ENCODE results near the gene NCOR2. TPM values are rescaled to one million over a fixed set of nuclear protein-coding genes. Genes with fewer than 3 reads are reported as not detected.

The NCOR2 gene
- total RNA-seq, 6 experiments from 2014 or later = 38.1 to 87.5 (median 45.0) TPM

DNA sequence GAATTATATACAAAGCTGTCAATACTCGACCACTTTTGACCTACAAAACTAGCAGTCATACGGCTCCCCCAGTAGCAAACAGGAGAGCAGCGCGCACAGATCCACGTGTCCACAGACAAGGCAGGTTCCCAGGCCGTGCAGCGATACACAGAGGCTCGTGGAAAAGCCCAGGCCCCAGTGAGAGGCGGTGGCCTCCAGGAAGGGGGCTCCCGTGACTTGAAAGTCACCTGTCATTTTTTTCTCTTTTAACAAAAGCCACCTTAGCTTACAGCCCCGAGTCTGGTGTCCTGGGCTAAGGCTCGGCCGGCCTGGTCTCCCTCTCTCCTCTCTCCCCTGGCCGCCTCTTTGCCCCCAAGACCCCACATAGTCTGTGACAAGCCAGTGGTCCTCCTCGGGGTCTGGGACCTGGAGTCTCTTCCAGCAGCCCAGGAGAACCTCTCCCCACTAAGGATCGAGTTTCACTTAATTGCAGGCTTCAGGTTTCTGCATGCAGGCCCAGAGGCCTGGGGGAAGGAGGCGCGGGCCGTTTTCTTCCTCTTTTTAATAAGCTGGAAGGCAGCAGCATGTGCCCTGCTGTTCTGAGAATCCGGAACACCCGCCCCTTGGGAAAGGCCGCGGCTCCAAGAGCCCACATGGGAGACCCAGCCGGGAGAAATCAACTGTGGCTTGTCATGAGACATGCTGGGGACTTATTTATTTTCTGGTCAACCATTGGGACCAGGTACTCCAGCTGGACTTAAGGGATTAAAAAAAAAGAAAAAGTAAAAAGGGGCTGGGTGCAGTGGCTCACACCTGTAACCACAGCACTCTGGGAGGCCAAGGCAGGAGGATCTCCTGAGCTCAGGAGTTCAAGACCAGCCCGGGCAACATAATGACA, 15.9 kb downstream of the NCOR2 start:
- Histone ChIP-seq H3K9me3 (no peaks in the 10 kb centered on the region), H3K27me3 (no peaks in the 10 kb centered on the region), H3K27ac (no peak overlapping the region), H3K36me3 (no peaks in the 10 kb centered on the region), H3K4me1 (peaks cover 0 to 10% (median 3%) of the 10 kb centered on the region in 4 donors), H3K4me3 (no peak overlapping the region)
- peak in 3 of 4 donors; percentile 29 to 63 (median 32) for ATAC-seq
- intact Hi-C loops (cut with DNase I) = no loop called here
- DNase-seq = peak in 1 of 3 donors; percentile 60
- 53% methylated on average over 8 of the region's 25 CpGs for WGBS (ENCODE audit: insufficient coverage, low coverage, low lambda C conversion rate, missing lambda C conversion rate)
- no peak for TF ChIP-seq POLR2A (IDR thresholded peaks at IDR 0.05)
- TF ChIP-seq, protein P1, sequence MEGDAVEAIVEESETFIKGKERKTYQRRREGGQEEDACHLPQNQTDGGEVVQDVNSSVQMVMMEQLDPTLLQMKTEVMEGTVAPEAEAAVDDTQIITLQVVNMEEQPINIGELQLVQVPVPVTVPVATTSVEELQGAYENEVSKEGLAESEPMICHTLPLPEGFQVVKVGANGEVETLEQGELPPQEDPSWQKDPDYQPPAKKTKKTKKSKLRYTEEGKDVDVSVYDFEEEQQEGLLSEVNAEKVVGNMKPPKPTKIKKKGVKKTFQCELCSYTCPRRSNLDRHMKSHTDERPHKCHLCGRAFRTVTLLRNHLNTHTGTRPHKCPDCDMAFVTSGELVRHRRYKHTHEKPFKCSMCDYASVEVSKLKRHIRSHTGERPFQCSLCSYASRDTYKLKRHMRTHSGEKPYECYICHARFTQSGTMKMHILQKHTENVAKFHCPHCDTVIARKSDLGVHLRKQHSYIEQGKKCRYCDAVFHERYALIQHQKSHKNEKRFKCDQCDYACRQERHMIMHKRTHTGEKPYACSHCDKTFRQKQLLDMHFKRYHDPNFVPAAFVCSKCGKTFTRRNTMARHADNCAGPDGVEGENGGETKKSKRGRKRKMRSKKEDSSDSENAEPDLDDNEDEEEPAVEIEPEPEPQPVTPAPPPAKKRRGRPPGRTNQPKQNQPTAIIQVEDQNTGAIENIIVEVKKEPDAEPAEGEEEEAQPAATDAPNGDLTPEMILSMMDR (IDR thresholded peaks at IDR 0.05) = no peak

DNA sequence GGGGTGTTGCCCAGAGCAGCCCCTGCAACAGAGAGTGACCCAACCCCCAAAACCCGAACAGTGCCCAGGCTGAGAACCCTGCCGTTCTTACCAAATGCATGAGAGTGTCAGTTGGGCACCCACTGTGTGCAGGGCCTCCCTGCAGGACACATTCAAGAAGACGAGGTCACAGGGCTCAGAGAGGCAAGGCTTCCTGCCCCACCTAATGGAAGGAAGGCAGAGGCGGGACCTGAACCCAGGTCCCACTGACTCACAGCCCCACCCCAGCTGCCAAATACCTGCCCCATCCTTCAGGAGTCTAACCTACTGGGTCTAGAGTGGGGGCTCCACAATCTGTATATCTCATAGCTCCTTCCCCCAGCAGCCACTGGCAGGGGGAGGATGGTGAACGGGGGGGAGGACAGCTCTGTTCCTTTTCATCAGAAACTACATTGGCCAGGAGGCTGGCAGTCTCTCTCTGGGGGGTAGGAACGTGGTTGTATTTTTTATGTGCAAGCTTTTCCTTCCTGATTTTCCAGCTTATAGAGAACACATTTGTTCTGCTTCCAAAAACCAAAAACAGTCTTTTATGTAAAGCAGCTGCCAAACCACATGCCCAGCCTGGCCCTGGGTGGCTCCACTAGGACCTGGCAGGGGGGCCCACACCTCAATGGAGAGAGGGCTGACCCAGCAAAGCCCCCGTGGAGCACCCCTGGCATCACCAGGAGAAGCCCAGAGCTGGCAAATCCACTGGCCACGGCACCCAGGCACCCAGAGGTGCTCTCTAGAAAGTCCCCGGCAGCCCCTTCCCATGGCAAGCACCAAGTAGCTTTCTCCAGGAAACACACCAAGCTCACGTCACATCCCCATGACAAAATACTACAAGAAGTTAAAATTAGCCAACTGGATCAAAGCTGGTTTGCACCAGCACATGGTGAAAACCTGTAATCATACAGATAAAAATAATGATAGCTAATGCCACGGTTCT, 17.0 kb downstream of the NCOR2 start:
- ATAC-seq (peak in 1 of 4 donors; percentile 7), DNase-seq (no peak)
- Histone ChIP-seq H3K27ac (no peak overlapping the region), H3K9me3 (no peaks in the 10 kb centered on the region), H3K4me3 (no peak overlapping the region), H3K36me3 (no peaks in the 10 kb centered on the region), H3K4me1 (peaks cover 0 to 10% (median 3%) of the 10 kb centered on the region in 4 donors), H3K27me3 (no peaks in the 10 kb centered on the region)
- TF ChIP-seq, protein P1 (IDR thresholded peaks at IDR 0.05) = no peak
- no peak for TF ChIP-seq POLR2A (IDR thresholded peaks at IDR 0.05)
- intact Hi-C loops (cut with DNase I) = no loop called here
- 49% methylated on average over 3 of the region's 11 CpGs for WGBS (ENCODE audit: insufficient coverage, low coverage, low lambda C conversion rate, missing lambda C conversion rate)

DNA sequence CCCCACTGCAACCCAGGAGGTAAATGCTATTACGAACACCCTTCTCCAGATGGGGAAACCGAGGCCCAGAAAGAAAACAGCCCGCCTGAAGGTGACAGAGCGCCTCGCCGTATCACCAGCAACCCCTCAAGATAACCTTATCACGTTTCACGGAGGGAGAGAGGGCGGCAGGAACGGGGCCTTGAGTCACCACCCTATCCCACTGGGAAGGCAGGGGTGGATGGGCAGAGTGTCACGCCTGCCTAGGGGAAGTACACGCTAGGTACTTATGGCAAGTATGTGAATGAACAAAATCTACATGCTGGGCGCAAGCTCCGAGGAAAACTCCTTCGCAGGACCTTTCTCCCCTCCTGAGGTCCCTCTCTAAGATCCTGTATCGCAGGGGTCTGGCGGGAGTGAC, 17.8 kb downstream of the NCOR2 start:
- Histone ChIP-seq H3K27me3 (no peaks in the 10 kb centered on the region), H3K9me3 (no peaks in the 10 kb centered on the region), H3K36me3 (no peaks in the 10 kb centered on the region), H3K4me3 (no peak overlapping the region), H3K27ac (no peak overlapping the region), H3K4me1 (peaks cover 0 to 10% (median 3%) of the 10 kb centered on the region in 4 donors)
- 77% methylated on average over 9 of the region's 17 CpGs for WGBS (ENCODE audit: insufficient coverage, low coverage, low lambda C conversion rate, missing lambda C conversion rate)
- ATAC-seq (no peak), DNase-seq (no peak)
- intact Hi-C loops (cut with DNase I) = no loop called here
- TF ChIP-seq, protein P1 (IDR thresholded peaks at IDR 0.05) = no peak
- TF ChIP-seq POLR2A (IDR thresholded peaks at IDR 0.05) = no peak

DNA sequence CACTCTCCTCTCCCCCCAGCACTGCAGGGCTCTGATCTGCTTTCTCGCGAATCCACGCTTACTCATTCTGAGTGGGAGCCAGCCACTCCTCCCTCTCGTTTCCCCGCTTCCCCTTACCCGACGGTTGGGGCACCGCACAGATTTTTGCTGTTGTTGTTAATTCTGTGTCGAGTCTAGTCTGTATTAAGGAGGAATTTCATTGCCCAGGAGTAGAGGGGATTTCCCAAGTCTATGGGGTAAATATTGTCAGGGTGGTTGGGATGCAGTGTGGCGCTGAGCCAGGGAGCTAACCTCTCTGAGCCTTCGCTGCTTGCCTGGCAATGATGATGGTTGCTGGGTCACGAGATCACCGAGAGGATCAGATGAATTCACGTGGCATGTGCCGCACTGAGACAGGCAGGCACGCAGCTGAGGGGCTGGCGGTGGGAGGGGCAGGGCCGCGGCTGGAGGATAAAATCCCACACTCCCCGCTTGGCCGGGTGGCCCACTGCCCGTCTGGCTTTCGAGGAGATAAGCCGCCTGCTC, 18.5 kb downstream of the NCOR2 start:
- intact Hi-C loops (cut with DNase I) = no loop called here
- H3K27me3 ChIP-seq = no peaks in the 10 kb centered on the region
- TF ChIP-seq POLR2A (IDR thresholded peaks at IDR 0.05) = no peak
- TF ChIP-seq, protein P1 (IDR thresholded peaks at IDR 0.05) = no peak
- no peaks in the 10 kb centered on the region for H3K36me3 ChIP-seq
- H3K9me3 ChIP-seq = no peaks in the 10 kb centered on the region
- H3K4me3 ChIP-seq = no peak overlapping the region
- DNase-seq (peak in 1 of 3 donors; percentile 55), ATAC-seq (peak in 3 of 4 donors; percentile 28 to 36 (median 29))
- WGBS (ENCODE audit: insufficient coverage, low coverage, low lambda C conversion rate, missing lambda C conversion rate) = 43% methylated on average over 11 of the region's 24 CpGs
- peaks cover 0 to 10% (median 2%) of the 10 kb centered on the region in 4 donors for H3K4me1 ChIP-seq
- no peak overlapping the region for H3K27ac ChIP-seq

All from right lobe of liver (tissue), 6 donors.